ENCODE data around the gene HS3ST5. TPM values are rescaled to one million over a fixed set of nuclear protein-coding genes. Genes with fewer than 3 reads are reported as not detected.

Gene HS3ST5
- total and polyA plus RNA-seq, 2 donors (not counting 3 experiments of a cell fraction or from before 2014, with no cell fraction given): not detected

- H3K27ac ChIP-seq (ENCODE audit: insufficient read depth, low read depth, low read length): no peak overlapping the region
- no TSS peak for BruUV-seq (replicated peaks)
- no peaks in the 10 kb centered on the region for H3K79me2 ChIP-seq (ENCODE audit: control insufficient read depth, insufficient read depth, low read length)
- TF ChIP-seq, protein P1, sequence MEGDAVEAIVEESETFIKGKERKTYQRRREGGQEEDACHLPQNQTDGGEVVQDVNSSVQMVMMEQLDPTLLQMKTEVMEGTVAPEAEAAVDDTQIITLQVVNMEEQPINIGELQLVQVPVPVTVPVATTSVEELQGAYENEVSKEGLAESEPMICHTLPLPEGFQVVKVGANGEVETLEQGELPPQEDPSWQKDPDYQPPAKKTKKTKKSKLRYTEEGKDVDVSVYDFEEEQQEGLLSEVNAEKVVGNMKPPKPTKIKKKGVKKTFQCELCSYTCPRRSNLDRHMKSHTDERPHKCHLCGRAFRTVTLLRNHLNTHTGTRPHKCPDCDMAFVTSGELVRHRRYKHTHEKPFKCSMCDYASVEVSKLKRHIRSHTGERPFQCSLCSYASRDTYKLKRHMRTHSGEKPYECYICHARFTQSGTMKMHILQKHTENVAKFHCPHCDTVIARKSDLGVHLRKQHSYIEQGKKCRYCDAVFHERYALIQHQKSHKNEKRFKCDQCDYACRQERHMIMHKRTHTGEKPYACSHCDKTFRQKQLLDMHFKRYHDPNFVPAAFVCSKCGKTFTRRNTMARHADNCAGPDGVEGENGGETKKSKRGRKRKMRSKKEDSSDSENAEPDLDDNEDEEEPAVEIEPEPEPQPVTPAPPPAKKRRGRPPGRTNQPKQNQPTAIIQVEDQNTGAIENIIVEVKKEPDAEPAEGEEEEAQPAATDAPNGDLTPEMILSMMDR (IDR thresholded peaks at IDR 0.05; ENCODE audit: extremely low read depth in 1 of 2, insufficient read depth in 1 of 2, low read depth in 1 of 2, low read length in 2 of 2): no peak
- TF ChIP-seq JUN (IDR thresholded peaks at IDR 0.05; ENCODE audit: borderline replicate concordance, insufficient read depth, insufficient read length, low read depth): no peak
- TF ChIP-seq, protein P2, sequence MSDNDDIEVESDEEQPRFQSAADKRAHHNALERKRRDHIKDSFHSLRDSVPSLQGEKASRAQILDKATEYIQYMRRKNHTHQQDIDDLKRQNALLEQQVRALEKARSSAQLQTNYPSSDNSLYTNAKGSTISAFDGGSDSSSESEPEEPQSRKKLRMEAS (IDR thresholded peaks at IDR 0.05; ENCODE audit: insufficient read depth, insufficient read length): no peak
- no peaks in the 10 kb centered on the region for H4K20me1 ChIP-seq (replicated peaks; ENCODE audit: control insufficient read depth, extremely low read depth, insufficient read depth, low read length)
- intact Hi-C loops (cut with micrococcal nuclease) (no loop called here), dilution Hi-C loops (cut with MboI; ENCODE audit: extremely low pct_ligation_motif_present, low sequenced_read_pairs) (no loop called here)
- FAIRE-seq (no peak), DNase-seq (ENCODE audit: low read depth, low spot score) (no peak)
- H3K27me3 ChIP-seq (ENCODE audit: control insufficient read depth in 2 of 2, insufficient read depth in 2 of 2, low read length in 2 of 2): no peaks in the 10 kb centered on the region
- no peaks in the 10 kb centered on the region for H3K4me1 ChIP-seq (ENCODE audit: control insufficient read depth, extremely low read depth, insufficient read depth, low read length)
- no peak overlapping the region for H3K9ac ChIP-seq (replicated peaks; ENCODE audit: extremely low read depth, insufficient read depth, low read length)
- no peaks in the 10 kb centered on the region for H3K9me3 ChIP-seq (replicated peaks; ENCODE audit: control insufficient read depth, insufficient read depth, low read length)
- no peak overlapping the region for H3K4me2 ChIP-seq (ENCODE audit: insufficient read depth, low read length)
- no peak overlapping the region for H2AFZ ChIP-seq (ENCODE audit: low read depth, low read length)
- no peaks in the 10 kb centered on the region for H3K36me3 ChIP-seq (ENCODE audit: control insufficient read depth in 2 of 2, extremely low read depth in 1 of 2, insufficient read depth in 2 of 2, low read length in 2 of 2)
- no peak overlapping the region for H3K4me3 ChIP-seq (replicated peaks in 1 of 3; ENCODE audit: insufficient read depth in 1 of 3, low read depth in 1 of 3, low read length in 3 of 3)
- no peaks in the 10 kb centered on the region for H3K9me1 ChIP-seq (replicated peaks; ENCODE audit: control insufficient read depth, extremely low read depth, insufficient read depth, low read length)
- ChIA-PET POLR2A (no interaction called here), CTCF (no interaction called here)
Measured at GRCh38 chr6:114220241-114220640, 122.6 kb downstream of the HS3ST5 start.

DNA sequence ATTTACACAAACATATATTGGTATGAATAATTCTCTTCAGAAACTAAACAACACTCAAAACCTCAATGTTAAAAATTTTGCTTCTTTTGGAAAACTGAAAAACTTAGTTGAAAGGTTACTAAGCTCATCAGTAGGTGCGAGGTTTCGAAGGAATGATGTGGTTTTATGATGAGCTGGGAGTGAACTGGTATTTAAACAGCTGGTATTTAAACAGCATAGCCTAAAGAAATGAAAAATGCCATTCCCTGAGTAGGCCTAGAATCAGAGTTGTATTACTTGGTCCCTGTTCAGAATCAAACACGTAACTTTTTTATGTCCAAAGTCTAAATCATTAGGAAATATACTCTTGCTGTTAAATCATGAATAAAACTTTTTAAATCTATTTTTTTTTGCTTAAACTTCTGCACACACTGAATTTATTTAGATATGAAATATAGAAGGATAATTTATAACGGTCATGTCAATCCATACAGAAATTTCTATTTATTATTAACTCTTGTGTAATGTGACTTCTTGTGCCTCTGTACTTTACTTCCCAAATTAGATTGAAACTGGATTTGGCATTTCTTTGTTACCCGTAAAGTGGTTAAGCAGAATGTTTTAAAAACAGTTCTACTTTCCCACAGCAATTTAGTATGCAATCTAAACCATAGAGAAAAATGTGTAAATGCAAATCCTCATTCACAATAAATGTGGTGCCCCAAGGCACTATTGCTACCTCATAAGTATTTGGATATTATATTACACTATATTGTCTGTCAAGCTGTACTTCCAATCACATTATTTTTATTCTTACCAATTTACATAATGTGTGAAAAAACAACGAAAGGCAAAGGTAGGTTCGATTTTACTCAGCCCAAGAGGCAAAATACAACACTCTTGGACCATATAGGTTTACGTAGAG is 124.1 kb downstream of the HS3ST5 start:
- intact Hi-C loops (cut with micrococcal nuclease): no loop called here
- POLR2A ChIA-PET: no interaction called here
- TF ChIP-seq, protein P1 (IDR thresholded peaks at IDR 0.05; ENCODE audit: extremely low read depth in 1 of 2, insufficient read depth in 1 of 2, low read depth in 1 of 2, low read length in 2 of 2): no peak
- TF ChIP-seq GATA2 (IDR thresholded peaks at IDR 0.05; ENCODE audit: insufficient read depth, insufficient read length, low read depth, low read length) (no peak), JUN (IDR thresholded peaks at IDR 0.05; ENCODE audit: borderline replicate concordance, insufficient read depth, insufficient read length, low read depth) (no peak), EZH2 (IDR thresholded peaks at IDR 0.05; ENCODE audit: borderline replicate concordance, low read depth, low read length, severe bottlenecking) (no peak), FOS (IDR thresholded peaks at IDR 0.05; ENCODE audit: borderline replicate concordance, insufficient read depth, low read length) (no peak), POLR2A (IDR thresholded peaks at IDR 0.05; ENCODE audit: low read depth, low read length) (no peak), POLR2AphosphoS5 (IDR thresholded peaks at IDR 0.05; ENCODE audit: insufficient read depth, low read depth, low read length) (no peak), MYC (IDR thresholded peaks at IDR 0.05; ENCODE audit: low read depth, low read length) (no peak)
- TF ChIP-seq, protein P2 (IDR thresholded peaks at IDR 0.05; ENCODE audit: insufficient read depth, insufficient read length): no peak
- Histone ChIP-seq H3K4me2 (ENCODE audit: insufficient read depth, low read length) (no peak overlapping the region), H3K27me3 (ENCODE audit: control insufficient read depth in 2 of 2, insufficient read depth in 2 of 2, low read length in 2 of 2) (no peaks in the 10 kb centered on the region), H3K79me2 (ENCODE audit: control insufficient read depth, insufficient read depth, low read length) (no peaks in the 10 kb centered on the region), H3K9me3 (replicated peaks; ENCODE audit: control insufficient read depth, insufficient read depth, low read length) (no peaks in the 10 kb centered on the region), H3K9me1 (replicated peaks; ENCODE audit: control insufficient read depth, extremely low read depth, insufficient read depth, low read length) (no peaks in the 10 kb centered on the region), H2AFZ (ENCODE audit: low read depth, low read length) (no peak overlapping the region), H3K27ac (ENCODE audit: insufficient read depth, low read depth, low read length) (no peak overlapping the region), H3K9ac (replicated peaks; ENCODE audit: extremely low read depth, insufficient read depth, low read length) (no peak overlapping the region), H4K20me1 (replicated peaks; ENCODE audit: control insufficient read depth, extremely low read depth, insufficient read depth, low read length) (no peaks in the 10 kb centered on the region), H3K4me3 (replicated peaks in 1 of 3; ENCODE audit: insufficient read depth in 1 of 3, low read depth in 1 of 3, low read length in 3 of 3) (no peak overlapping the region), H3K36me3 (ENCODE audit: control insufficient read depth in 2 of 2, extremely low read depth in 1 of 2, insufficient read depth in 2 of 2, low read length in 2 of 2) (no peaks in the 10 kb centered on the region), H3K4me1 (ENCODE audit: control insufficient read depth, extremely low read depth, insufficient read depth, low read length) (no peaks in the 10 kb centered on the region)
- DNase-seq (ENCODE audit: low read depth, low spot score) (no peak), FAIRE-seq (no peak)
- BruUV-seq (replicated peaks): no TSS peak
- CTCF ChIA-PET: interaction anchor here (1.2 kb wide), 1 partner anchor 22 kb away, joined by 4 read pairs; no protein-coding TSS in a partner anchor
- dilution Hi-C loops (cut with MboI; ENCODE audit: extremely low pct_ligation_motif_present, low sequenced_read_pairs): no loop called here
